HG03196 (cell line): ENCODE measurements around the gene ABCC11.

Experiments used
- ATAC-seq: cut with Tn5 transposase; IDR thresholded peaks from one replicate; pipeline ENCODE4 v1.9.1; 2021; ENCODE audit not compliant: unreplicated experiment

The ABCC11 gene

DNA sequence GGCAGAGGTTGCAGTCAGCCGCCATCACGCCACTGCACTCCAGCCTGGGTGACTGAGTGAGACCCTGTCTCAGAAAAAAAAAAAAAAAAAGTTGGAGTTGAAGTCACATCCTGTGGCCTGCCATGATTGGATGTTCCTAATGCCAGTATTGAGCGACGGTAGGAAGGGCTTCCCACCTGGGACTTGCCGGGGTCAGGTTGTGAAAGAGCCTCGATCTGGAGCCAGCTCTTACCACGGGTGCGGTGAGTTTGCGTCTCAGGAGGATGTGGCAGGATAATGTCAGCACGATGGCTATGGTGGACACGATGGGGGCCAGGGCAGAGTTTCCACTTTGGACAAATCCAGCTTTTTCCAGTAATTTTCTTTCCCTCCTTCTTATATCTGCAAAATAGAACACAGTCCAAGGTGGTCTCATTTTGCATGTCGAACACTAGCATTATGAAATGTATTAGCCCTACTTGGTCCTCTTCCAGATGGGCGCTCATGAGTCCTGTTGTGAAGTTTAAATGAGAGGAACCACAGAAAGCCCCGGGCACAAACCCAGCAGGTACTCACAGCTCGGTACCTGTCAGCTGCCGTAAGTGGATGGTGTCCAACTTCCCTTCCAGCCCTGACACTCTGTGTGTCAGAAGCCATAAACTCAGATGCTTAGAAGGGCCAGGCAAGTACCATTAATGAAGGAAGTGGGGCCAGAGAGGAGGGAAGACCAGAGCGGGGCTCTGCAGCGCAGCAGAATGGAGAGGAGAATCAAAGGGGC is 113.7 kb downstream of the ABCC11 start:
- no peak for ATAC-seq

DNA sequence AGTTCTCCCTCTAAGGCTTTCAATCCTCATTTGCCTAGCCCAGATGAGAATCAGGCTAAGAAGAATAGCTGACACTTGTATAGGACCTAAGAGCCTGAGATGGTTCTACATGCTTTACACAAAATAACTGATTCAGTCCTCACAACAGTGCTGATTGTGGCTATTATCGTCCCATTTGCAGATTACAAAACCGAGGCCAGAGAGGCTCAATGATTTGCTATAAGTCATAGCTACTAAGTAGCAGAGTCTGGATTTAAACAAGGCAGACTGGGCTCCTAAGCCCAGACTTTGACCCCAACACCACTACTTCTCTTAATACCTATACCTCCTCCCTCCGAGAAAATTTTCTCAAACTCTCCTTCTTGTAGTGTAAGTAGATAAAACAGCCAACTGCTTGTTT is 114.6 kb downstream of the ABCC11 start:
- ATAC-seq = no peak

DNA sequence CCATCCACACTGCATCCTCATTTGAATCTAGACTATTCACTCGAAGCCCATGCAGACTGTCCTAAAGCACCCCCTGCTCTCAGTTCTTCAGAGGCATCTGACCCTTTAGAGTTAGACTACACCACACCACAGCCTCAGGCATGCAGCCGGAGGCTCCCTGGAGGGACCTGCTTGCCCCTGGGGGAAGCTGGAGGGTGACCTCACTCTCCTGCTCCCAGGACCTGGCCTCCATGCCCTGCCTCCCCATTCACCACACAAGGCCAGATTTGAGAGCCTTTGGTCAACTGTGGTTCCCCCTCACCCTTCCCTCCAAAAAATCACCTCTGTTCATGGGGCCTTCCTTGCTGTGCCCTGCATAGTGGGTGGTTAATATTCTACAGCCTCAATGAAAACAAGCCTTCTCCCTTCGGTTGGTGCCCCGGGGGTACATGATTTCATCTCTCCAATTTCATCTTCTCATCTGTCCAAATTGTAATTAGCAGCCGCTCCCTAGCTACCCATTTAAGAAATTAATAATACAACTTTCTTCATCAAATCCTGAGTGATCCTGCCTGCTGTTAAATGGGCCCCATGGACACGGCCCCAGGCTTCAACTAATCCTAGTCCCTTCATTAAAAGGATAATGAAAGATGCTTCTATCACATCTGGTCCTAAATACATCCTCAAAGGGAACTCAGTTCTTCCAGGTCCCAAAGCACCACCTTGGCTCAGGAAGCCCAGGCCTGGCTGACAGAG is 116.0 kb downstream of the ABCC11 start:
- no peak for ATAC-seq

DNA sequence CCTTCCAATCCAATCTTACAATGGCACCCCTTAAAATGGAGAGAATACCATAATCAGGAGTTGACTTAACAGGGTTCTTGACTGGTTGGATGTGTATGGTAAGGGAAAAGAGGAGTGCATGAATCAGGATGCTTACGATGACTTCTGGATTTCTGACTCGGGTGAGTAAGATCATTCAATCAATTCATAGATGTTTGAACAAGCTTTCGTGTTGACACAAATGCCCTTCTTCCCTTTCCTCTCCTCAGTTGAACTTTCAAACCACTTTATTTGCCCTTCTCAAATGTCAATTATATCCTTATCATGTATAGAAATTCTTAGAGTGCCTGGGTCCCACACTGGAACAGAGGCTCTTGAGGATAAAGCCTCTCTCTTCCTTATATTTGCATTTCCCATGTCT is 117.4 kb downstream of the ABCC11 start:
- ATAC-seq = no peak

DNA sequence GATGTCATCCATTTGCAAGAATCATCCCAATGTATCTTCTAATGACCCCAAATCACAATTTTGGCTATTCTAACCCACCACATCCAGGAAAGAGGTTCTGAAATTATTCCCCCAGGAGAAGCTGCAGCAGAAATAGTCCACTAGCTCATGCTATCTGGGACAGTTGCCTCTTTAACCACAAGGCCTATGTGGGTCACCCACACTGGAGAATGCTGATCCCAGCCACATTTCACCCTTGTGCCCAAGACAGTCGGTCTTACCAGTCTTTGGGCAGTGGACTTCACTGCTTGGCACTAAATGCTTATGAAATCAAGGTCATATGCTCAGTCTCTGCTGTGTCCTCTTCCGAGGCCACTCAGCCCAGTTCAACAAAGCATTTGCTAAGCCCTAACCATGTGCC is 118.6 kb downstream of the ABCC11 start:
- no peak for ATAC-seq

DNA sequence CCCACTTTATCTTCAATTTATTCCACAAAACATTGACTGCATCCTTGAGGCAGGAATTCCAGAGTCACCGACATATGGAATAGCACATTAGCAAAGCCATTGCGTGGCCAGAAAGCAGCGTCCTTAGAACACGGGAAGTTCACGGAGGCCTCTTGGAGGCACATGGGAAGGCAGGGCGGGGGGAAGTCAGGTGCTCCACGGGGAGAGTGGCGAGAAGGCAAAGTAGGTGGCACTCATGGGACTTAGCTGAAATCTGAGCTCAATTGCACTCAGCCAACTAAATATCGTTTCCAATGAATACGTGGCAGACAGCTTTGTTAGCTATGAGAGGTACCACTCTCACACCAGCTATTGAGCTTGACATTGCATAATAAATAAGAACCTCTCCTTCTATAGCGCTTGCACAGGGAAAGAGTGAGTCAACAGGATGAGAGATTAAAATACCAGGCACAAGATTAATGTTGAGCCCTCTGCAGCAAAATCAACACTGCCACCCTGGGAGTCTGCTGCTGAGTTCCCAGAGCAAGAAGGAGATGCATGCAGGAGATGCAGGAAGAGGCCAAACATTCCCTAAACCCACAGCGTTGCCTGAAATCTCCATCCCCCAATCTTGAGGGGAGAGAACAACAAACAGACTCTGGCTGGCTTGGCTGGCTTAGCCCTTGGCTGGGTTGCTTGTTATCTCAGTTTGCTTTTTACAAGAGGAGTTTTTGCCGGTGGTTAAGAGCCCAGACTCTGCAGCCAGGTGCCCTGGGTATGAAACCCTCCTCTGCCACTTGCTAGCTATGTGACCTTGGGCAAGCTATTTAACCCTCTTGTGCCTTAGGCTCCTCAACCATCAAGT is 120.3 kb downstream of the ABCC11 start:
- ATAC-seq = no peak

DNA sequence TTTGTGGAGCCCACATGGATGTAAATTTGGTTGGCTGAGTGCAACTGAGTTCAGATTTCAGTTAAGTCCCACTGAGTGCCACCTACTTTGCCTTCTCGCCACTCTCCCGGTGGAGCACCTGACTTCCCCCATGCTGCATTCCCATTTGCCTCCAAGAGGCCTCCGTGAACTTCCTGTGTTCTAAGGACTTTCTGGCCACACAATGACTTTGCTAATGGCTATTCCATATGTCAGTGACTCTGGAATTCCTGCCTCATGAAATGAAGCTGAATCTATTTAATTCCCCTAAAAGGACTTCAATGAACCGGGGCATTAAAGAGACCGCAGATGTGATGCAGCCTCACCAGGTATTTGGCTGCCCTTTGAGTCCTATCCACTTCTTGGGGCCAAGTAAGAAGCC is 121.5 kb downstream of the ABCC11 start:
- ATAC-seq = no peak

DNA sequence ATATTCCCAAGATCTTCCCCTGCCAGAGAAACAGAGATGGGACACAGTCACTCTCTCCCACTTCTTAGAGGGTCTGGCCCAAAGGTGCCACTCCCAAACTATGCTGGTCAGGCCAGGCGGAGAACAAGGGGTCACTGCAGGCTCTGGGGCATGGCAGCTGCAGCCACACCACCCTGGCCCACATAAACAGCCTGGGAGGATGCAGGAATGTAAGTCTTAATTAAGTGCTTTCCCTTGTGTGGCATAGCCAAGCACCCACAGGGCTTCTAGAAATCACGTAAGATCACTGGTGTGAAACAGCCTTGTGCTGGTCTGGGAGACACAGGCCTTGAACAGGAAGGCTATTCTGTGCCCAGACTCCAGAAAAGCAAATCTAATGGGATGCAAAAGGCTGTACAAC is 123.1 kb downstream of the ABCC11 start:
- ATAC-seq = no peak

DNA sequence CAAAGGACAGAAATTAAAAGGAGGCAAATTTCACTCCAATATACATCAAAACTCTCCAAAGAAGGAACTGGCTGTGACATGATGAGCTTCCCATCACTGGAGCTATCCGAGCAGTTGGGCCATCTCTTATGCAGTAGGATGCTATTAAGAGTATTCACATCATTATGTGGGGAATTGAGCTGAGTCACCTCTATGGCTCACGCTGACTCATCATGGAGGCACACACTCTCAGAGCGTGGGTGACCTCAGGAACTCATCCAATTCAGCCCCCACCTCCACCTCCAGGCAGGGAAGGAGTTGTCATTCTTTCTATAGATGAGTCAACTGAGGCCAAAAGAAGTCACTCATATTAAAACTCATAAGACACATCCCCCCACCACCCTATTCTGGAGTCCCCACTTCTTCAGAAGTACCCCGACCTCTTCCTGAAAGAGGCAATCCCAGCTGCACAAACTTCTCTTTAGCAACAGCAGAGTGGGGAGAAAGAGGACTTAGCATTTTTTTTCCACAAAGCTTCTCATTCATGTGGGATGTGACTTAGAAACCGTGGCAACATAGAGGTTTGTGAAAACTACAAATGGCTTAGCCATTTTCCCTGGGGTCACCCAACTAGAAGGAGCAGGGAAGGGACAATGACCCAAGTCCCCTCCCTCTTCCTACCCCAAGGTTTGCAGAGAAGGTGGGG is 124.1 kb downstream of the ABCC11 start:
- peak; percentile 63 for ATAC-seq

DNA sequence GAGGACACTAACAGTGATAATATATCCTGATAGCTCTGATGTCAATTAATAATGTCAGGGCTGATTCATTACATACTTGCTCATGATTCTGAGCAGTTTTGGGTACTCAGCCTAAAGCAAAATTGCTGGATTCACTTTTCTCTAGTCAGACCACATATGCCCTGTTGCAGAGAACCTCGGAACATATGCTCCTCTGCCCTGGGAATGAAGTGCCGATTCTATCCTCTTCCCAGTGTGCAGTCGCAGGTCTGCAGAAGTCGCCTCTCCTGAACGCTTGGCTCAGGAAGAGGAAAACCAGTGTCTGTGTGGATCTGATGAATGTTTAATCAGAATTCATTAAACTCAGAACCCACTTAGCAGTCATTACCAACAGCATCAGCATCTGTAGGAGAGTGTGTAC is 126.1 kb downstream of the ABCC11 start:
- no peak for ATAC-seq

DNA sequence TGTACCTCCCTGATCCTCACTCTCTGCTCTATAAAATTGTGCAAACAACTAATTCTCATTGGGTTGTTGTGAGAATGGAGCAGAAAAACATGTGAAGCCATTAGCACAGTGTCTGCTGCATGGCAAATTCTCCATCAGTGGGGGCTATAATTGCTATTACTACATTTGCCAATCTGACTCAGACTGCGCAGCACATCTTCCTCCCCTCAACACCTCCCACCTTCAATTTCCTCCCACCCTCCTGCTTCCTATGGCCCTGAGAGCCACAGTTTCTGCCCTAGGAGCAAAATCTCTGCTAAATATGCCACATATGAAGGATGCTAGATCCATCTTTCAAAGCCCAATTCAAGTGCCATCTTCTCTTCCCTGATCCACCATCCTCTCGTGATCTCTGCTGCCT is 128.5 kb downstream of the ABCC11 start:
- no peak for ATAC-seq

DNA sequence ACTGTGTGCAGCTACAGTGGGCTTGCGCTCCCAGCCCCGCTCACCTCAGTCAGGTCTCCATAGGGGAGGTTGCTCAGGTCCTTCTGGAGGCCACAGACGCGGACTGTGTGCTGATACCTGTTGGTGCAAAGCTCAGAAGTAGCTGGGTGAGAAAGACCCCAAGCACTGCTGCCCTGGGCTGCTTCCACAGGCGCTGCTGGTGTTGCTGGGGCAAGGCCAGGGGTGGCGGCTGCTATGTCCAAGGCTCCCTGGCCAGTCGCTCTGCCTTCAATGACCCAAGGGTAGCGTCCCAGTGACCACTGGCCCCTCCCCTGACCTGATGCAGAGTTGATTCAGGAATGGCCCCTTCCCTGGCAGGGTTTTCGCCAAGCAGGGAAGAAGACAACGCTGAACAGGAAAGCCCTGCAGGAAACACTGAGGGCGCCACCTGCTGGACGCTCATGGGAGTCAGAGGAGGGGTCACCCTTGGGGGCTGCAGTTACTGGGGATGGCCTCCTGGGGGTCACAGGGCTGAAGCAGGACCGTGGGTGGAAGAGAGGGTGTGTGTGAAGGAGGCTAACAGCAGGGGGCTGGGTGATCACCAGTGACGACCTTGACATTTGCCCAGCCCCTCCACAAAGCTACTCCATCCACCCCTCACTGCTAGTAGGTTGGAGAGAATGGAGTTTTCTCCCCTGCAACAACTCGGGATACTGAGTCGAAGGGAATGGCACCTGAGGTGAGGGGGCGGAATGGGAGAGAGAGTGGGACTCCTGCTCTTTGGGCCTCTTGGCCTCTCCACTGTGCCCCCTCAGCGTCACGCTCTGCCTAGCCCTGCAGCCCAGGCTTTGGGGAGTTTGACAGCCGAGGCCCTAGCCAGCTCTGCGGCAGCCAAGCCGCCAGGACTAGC is 129.9 kb downstream of the ABCC11 start:
- peak; percentile 67 for ATAC-seq
